BLaER1 treated with 17β-estradiol and CSF1 and Interleukin-3, amounts not matched to agents 10 nM and 100 nM (cell line): ENCODE measurements around the gene RNF130.

Experiments
- H3K27ac ChIP-seq, 11 experiments: shearing (Covaris generic); formaldehyde crosslinking; 2 replicates each; pipeline ENCODE4 v1.8.1; 2022
- H3K27me3 ChIP-seq, 11 experiments: shearing (Covaris generic); formaldehyde crosslinking; 2 replicates each; pipeline ENCODE4 v1.8.1; 2022
- H3K36me3 ChIP-seq, 11 experiments: shearing (Covaris generic); formaldehyde crosslinking; 2 replicates each; pipeline ENCODE4 v1.8.1; 2022
- H3K4me1 ChIP-seq, 10 experiments: shearing (Covaris generic); formaldehyde crosslinking; 2 replicates each; pipeline ENCODE4 v1.8.1; 2022
- H3K4me2 ChIP-seq, 11 experiments: shearing (Covaris generic); formaldehyde crosslinking; 2 replicates each; pipeline ENCODE4 v1.8.1; 2022
- H3K4me3 ChIP-seq, 10 experiments: shearing (Covaris generic); formaldehyde crosslinking; 2 replicates each; pipeline ENCODE4 v1.8.1; 2022
- H3K9ac ChIP-seq, 11 experiments: shearing (Covaris generic); formaldehyde crosslinking; 2 replicates each; pipeline ENCODE4 v1.8.1; 2022
- H3K9me3 ChIP-seq, 11 experiments: shearing (Covaris generic); formaldehyde crosslinking; replicated peaks in 1 of 11; 2 replicates each; pipeline ENCODE4 v1.8.1; 2022
- H4K20me1 ChIP-seq, 11 experiments: shearing (Covaris generic); formaldehyde crosslinking; 2 replicates each; pipeline ENCODE4 v1.8.1; 2022
- Cebpa-rat ChIP-seq, 11 experiments: shearing (Covaris generic); IDR thresholded peaks; 2 replicates each; pipeline ENCODE4 v1.8.1; 2022

The RNF130 gene

GRCh38 chr5:180115326-180116076 is 43.9 kb upstream of the RNF130 start:
- no peaks in the 10 kb centered on the region for H3K36me3 ChIP-seq
- no peaks in the 10 kb centered on the region; a peak in 1 of 22 replicates for H4K20me1 ChIP-seq
- peak overlapping the region in 2 of 11 experiments; percentile 7 to 26; a peak in 1 of 22 replicates for H3K27ac ChIP-seq
- peaks cover 0 to 26% (median 14%) of the 10 kb centered on the region in 10 experiments; a peak in 14 of 20 replicates for H3K4me1 ChIP-seq
- no peaks in the 10 kb centered on the region for H3K9me3 ChIP-seq
- no peaks in the 10 kb centered on the region for H3K27me3 ChIP-seq
- TF ChIP-seq Cebpa-rat (IDR thresholded peaks at IDR 0.05): no peak
- H3K9ac ChIP-seq: no peak overlapping the region
- peak overlapping the region in 5 of 11 experiments; percentile 13 to 36 (median 18); a peak in 9 of 22 replicates for H3K4me2 ChIP-seq
- no peak overlapping the region for H3K4me3 ChIP-seq

- no peak overlapping the region for H3K27ac ChIP-seq
Measured at GRCh38 chr5:180114304-180115003, 42.9 kb upstream of the RNF130 start.

GRCh38 chr5:180113660-180114303 is 42.2 kb upstream of the RNF130 start:
- Histone ChIP-seq H3K4me3 (no peak overlapping the region), H3K9ac (no peak overlapping the region), H3K27me3 (no peaks in the 10 kb centered on the region), H3K4me2 (no peak overlapping the region), H3K36me3 (no peaks in the 10 kb centered on the region), H4K20me1 (no peaks in the 10 kb centered on the region; a peak in 1 of 22 replicates), H3K4me1 (peaks cover 0 to 26% (median 14%) of the 10 kb centered on the region in 10 experiments; a peak in 14 of 20 replicates), H3K27ac (no peak overlapping the region), H3K9me3 (peaks cover 0 to 2% (median under 1%) of the 10 kb centered on the region in 11 experiments; a peak in 12 of 22 replicates)
- TF ChIP-seq Cebpa-rat (IDR thresholded peaks at IDR 0.05): no peak

More at GRCh38 chr5:180114304-180115003, 42.9 kb upstream of the RNF130 start:
- no peaks in the 10 kb centered on the region for H3K27me3 ChIP-seq
- H3K9me3 ChIP-seq: no peaks in the 10 kb centered on the region
- H3K9ac ChIP-seq: no peak overlapping the region
- H3K36me3 ChIP-seq: no peaks in the 10 kb centered on the region
- no peak for TF ChIP-seq Cebpa-rat (IDR thresholded peaks at IDR 0.05)
- H3K4me2 ChIP-seq: peak overlapping the region in 2 of 11 experiments; percentile 4 to 18; a peak in 2 of 22 replicates
- H3K4me3 ChIP-seq: no peak overlapping the region
- peaks cover 0 to 26% (median 14%) of the 10 kb centered on the region in 10 experiments; a peak in 14 of 20 replicates for H3K4me1 ChIP-seq
- no peaks in the 10 kb centered on the region; a peak in 1 of 22 replicates for H4K20me1 ChIP-seq

- no peak overlapping the region for H3K4me2 ChIP-seq
- H3K9ac ChIP-seq: no peak overlapping the region
- H3K27me3 ChIP-seq: no peaks in the 10 kb centered on the region
- no peaks in the 10 kb centered on the region for H4K20me1 ChIP-seq
- no peak for TF ChIP-seq Cebpa-rat (IDR thresholded peaks at IDR 0.05)
- H3K36me3 ChIP-seq: no peaks in the 10 kb centered on the region
- no peak overlapping the region for H3K4me3 ChIP-seq
- peaks cover 14 to 16% (median 15%) of the 10 kb centered on the region in 11 experiments for H3K9me3 ChIP-seq
- peaks cover 0 to 26% (median 14%) of the 10 kb centered on the region in 10 experiments; a peak in 14 of 20 replicates for H3K4me1 ChIP-seq
- no peak overlapping the region for H3K27ac ChIP-seq
Measured at GRCh38 chr5:180112181-180112861, 40.8 kb upstream of the RNF130 start.

GRCh38 chr5:180111273-180112002 is 39.9 kb upstream of the RNF130 start:
- no peak overlapping the region for H3K4me2 ChIP-seq
- TF ChIP-seq Cebpa-rat (IDR thresholded peaks at IDR 0.05): no peak
- H3K4me3 ChIP-seq: no peak overlapping the region

GRCh38 chr5:180109920-180110319 is 38.4 kb upstream of the RNF130 start:
- H3K4me1 ChIP-seq: peaks cover 0 to 9% (median 3%) of the 10 kb centered on the region in 10 experiments; a peak in 9 of 20 replicates
- no peak overlapping the region for H3K4me2 ChIP-seq
- H3K27ac ChIP-seq: no peak overlapping the region
- no peak for TF ChIP-seq Cebpa-rat (IDR thresholded peaks at IDR 0.05)
- peaks cover 31 to 40% (median 39%) of the 10 kb centered on the region in 11 experiments for H3K9me3 ChIP-seq
- no peaks in the 10 kb centered on the region for H3K36me3 ChIP-seq
- H3K4me3 ChIP-seq: no peak overlapping the region
- H4K20me1 ChIP-seq: no peaks in the 10 kb centered on the region
- H3K27me3 ChIP-seq: no peaks in the 10 kb centered on the region
- H3K9ac ChIP-seq: no peak overlapping the region

More at GRCh38 chr5:180111273-180112002, 39.9 kb upstream of the RNF130 start:
- H3K36me3 ChIP-seq: no peaks in the 10 kb centered on the region
- no peaks in the 10 kb centered on the region for H3K27me3 ChIP-seq
- no peak overlapping the region for H3K9ac ChIP-seq
- peaks cover 0 to 22% (median 11%) of the 10 kb centered on the region in 10 experiments; a peak in 14 of 20 replicates for H3K4me1 ChIP-seq
- no peaks in the 10 kb centered on the region for H4K20me1 ChIP-seq
- no peak overlapping the region for H3K27ac ChIP-seq
- H3K9me3 ChIP-seq: peaks cover 23 to 25% (median 24%) of the 10 kb centered on the region in 11 experiments

GRCh38 chr5:180107005-180107404 is 35.4 kb upstream of the RNF130 start:
- H3K4me2 ChIP-seq: no peak overlapping the region
- no peaks in the 10 kb centered on the region for H3K27me3 ChIP-seq
- no peak overlapping the region for H3K9ac ChIP-seq
- TF ChIP-seq Cebpa-rat (IDR thresholded peaks at IDR 0.05): no peak
- peaks cover 31 to 52% (median 43%) of the 10 kb centered on the region in 11 experiments for H3K9me3 ChIP-seq
- no peak overlapping the region for H3K27ac ChIP-seq
- no peak overlapping the region for H3K4me3 ChIP-seq
- peaks cover 0 to 11% (median 0%) of the 10 kb centered on the region in 10 experiments; a peak in 3 of 20 replicates for H3K4me1 ChIP-seq
- H4K20me1 ChIP-seq: no peaks in the 10 kb centered on the region
- no peaks in the 10 kb centered on the region for H3K36me3 ChIP-seq

GRCh38 chr5:180105827-180106312 is 34.3 kb upstream of the RNF130 start:
- no peak for TF ChIP-seq Cebpa-rat (IDR thresholded peaks at IDR 0.05)
- H3K4me1 ChIP-seq: peaks cover 0 to 11% (median 0%) of the 10 kb centered on the region in 10 experiments; a peak in 3 of 20 replicates

More at GRCh38 chr5:180105827-180106312, 34.3 kb upstream of the RNF130 start:
- no peak overlapping the region for H3K9ac ChIP-seq
- H3K4me2 ChIP-seq: no peak overlapping the region
- H3K4me3 ChIP-seq: no peak overlapping the region
- H4K20me1 ChIP-seq: no peaks in the 10 kb centered on the region
- no peaks in the 10 kb centered on the region for H3K27me3 ChIP-seq
- H3K36me3 ChIP-seq: no peaks in the 10 kb centered on the region
- peaks cover 31 to 52% (median 43%) of the 10 kb centered on the region in 11 experiments for H3K9me3 ChIP-seq
- H3K27ac ChIP-seq: no peak overlapping the region
